ENCODE results near the gene APOBEC3B. TPM values are rescaled to one million over a fixed set of nuclear protein-coding genes. Genes with fewer than 3 reads are reported as not detected.

Gene APOBEC3B
- total RNA-seq, 1 experiment from 2014 or later: 11.3 TPM

GRCh38 chr22:38954414-38955043, 27.6 kb upstream of the APOBEC3B start:
- intact Hi-C loops (cut with micrococcal nuclease): no loop called here
- H3K36me3 ChIP-seq (ENCODE audit: low read depth, low read length): no peaks in the 10 kb centered on the region
- H3K27ac ChIP-seq (ENCODE audit: low read length): no peak overlapping the region
- H3K27me3 ChIP-seq (ENCODE audit: low read length): no peaks in the 10 kb centered on the region
- no peak for ATAC-seq
- H3K4me1 ChIP-seq (ENCODE audit: insufficient read depth, low read length): no peaks in the 10 kb centered on the region
- H3K9ac ChIP-seq (ENCODE audit: low read length): no peak overlapping the region
- no peak overlapping the region for H3K4me2 ChIP-seq (ENCODE audit: low read length)
- CTCF ChIA-PET: no interaction called here
- no peak for DNase-seq
- POLR2A ChIA-PET (ENCODE audit: unreplicated experiment): no interaction called here
- TF ChIP-seq EZH2phosphoT487 (IDR thresholded peaks at IDR 0.05; ENCODE audit: borderline replicate concordance, low read length) (no peak), EZH2 (IDR thresholded peaks at IDR 0.05; ENCODE audit: low read length, unreplicated experiment) (no peak), CTCF (conservative IDR thresholded peaks at IDR 0.05; ENCODE audit: low read depth, low read length) (no peak)
- H3K79me2 ChIP-seq (ENCODE audit: low read length): no peaks in the 10 kb centered on the region
- H4K20me1 ChIP-seq (ENCODE audit: low read length): no peaks in the 10 kb centered on the region
- H3K4me3 ChIP-seq (ENCODE audit: low read length): no peak overlapping the region
- H3K9me2 ChIP-seq (replicated peaks; ENCODE audit: low read length): no peaks in the 10 kb centered on the region
- H2AFZ ChIP-seq (ENCODE audit: low read length): no peak overlapping the region
- BruUV-seq (replicated peaks): no TSS peak
- H3K9me3 ChIP-seq (ENCODE audit: low read length): no peaks in the 10 kb centered on the region
- H3F3A ChIP-seq (ENCODE audit: low read length, unreplicated experiment): no peaks in the 10 kb centered on the region

GRCh38 chr22:38955250-38955905, 26.8 kb upstream of the APOBEC3B start:
- Histone ChIP-seq H3K9me3 (ENCODE audit: low read length) (no peaks in the 10 kb centered on the region), H2AFZ (ENCODE audit: low read length) (no peak overlapping the region), H3K4me3 (ENCODE audit: low read length) (no peak overlapping the region), H3K36me3 (ENCODE audit: low read depth, low read length) (no peaks in the 10 kb centered on the region), H3K9me2 (replicated peaks; ENCODE audit: low read length) (no peaks in the 10 kb centered on the region), H3K79me2 (ENCODE audit: low read length) (no peaks in the 10 kb centered on the region), H3K27me3 (ENCODE audit: low read length) (no peaks in the 10 kb centered on the region), H3K9ac (ENCODE audit: low read length) (no peak overlapping the region), H4K20me1 (ENCODE audit: low read length) (no peaks in the 10 kb centered on the region), H3K27ac (ENCODE audit: low read length) (no peak overlapping the region), H3K4me1 (ENCODE audit: insufficient read depth, low read length) (no peaks in the 10 kb centered on the region), H3K4me2 (ENCODE audit: low read length) (no peak overlapping the region), H3F3A (ENCODE audit: low read length, unreplicated experiment) (no peaks in the 10 kb centered on the region)
- TF ChIP-seq EZH2 (IDR thresholded peaks at IDR 0.05; ENCODE audit: low read length, unreplicated experiment) (no peak), CTCF (conservative IDR thresholded peaks at IDR 0.05; ENCODE audit: low read depth, low read length) (no peak), EZH2phosphoT487 (IDR thresholded peaks at IDR 0.05; ENCODE audit: borderline replicate concordance, low read length) (no peak)
- no TSS peak for BruUV-seq (replicated peaks)
- no peak for ATAC-seq
- no peak for DNase-seq
- ChIA-PET CTCF (no interaction called here), POLR2A (ENCODE audit: unreplicated experiment) (no interaction called here)
- intact Hi-C loops (cut with micrococcal nuclease): no loop called here

- POLR2A ChIA-PET (ENCODE audit: unreplicated experiment): no interaction called here
- no peaks in the 10 kb centered on the region for H3F3A ChIP-seq (ENCODE audit: low read length, unreplicated experiment)
- BruUV-seq (replicated peaks): no TSS peak
These were observed 26.2 kb upstream of the APOBEC3B start for GRCh38 chr22:38955926-38956325.

More at GRCh38 chr22:38955926-38956325, 26.2 kb upstream of the APOBEC3B start:
- Histone ChIP-seq H3K9me2 (replicated peaks; ENCODE audit: low read length) (no peaks in the 10 kb centered on the region), H3K4me2 (ENCODE audit: low read length) (no peak overlapping the region), H3K4me1 (ENCODE audit: insufficient read depth, low read length) (no peaks in the 10 kb centered on the region), H3K9me3 (ENCODE audit: low read length) (no peaks in the 10 kb centered on the region), H3K79me2 (ENCODE audit: low read length) (no peaks in the 10 kb centered on the region), H2AFZ (ENCODE audit: low read length) (no peak overlapping the region), H3K27me3 (ENCODE audit: low read length) (no peaks in the 10 kb centered on the region), H3K4me3 (ENCODE audit: low read length) (no peak overlapping the region), H3K36me3 (ENCODE audit: low read depth, low read length) (no peaks in the 10 kb centered on the region), H4K20me1 (ENCODE audit: low read length) (no peaks in the 10 kb centered on the region), H3K9ac (ENCODE audit: low read length) (no peak overlapping the region), H3K27ac (ENCODE audit: low read length) (no peak overlapping the region)
- CTCF ChIA-PET: no interaction called here
- no peak for ATAC-seq
- intact Hi-C loops (cut with micrococcal nuclease): no loop called here
- TF ChIP-seq CTCF (conservative IDR thresholded peaks at IDR 0.05; ENCODE audit: low read depth, low read length) (no peak), EZH2phosphoT487 (IDR thresholded peaks at IDR 0.05; ENCODE audit: borderline replicate concordance, low read length) (no peak), EZH2 (IDR thresholded peaks at IDR 0.05; ENCODE audit: low read length, unreplicated experiment) (no peak)
- no peak for DNase-seq

Measured in PC-3 (cell line).